K562 (cell line): Measurements from ENCODE around the gene LILRA5. TPM values are rescaled to one million over a fixed set of nuclear protein-coding genes. Genes with fewer than 3 reads are reported as not detected.

Experiments
- CTBP1 ChIP-seq: fragments of 450-650 bp; IDR thresholded peaks from 2 replicates; pipeline ENCODE4 v1.6.1; 2016; ENCODE audit warnings: borderline replicate concordance
- EHMT2 ChIP-seq: fragments of 450-650 bp; IDR thresholded peaks from 2 replicates; pipeline ENCODE4 v1.6.1; 2018; ENCODE audit warnings: antibody characterized with exemption
- EP300 ChIP-seq: IDR thresholded peaks from 2 replicates; pipeline ENCODE4 v1.6.1; 2012; ENCODE audit warnings: low read length, improper control_type of control experiment
- HNRNPH1 ChIP-seq: fragments of 200-400 bp; formaldehyde crosslinking; optimal IDR thresholded peaks from 2 replicates; pipeline ENCODE3; 2017; ENCODE audit warnings: low read depth, mild to moderate bottlenecking, low read length, moderate library complexity
- MCM2 ChIP-seq: fragments of 450-650 bp; IDR thresholded peaks from 2 replicates; pipeline ENCODE4 v1.6.1; 2017; ENCODE audit warnings: low read depth, mild to moderate bottlenecking
- PPARD ChIP-seq: fragments of 250-450 bp; sonication (Bioruptor Pico); IDR thresholded peaks from 2 replicates; pipeline ENCODE4 v1.8.0; 2022; ENCODE audit warnings: inconsistent platforms, mild to moderate bottlenecking, moderate library complexity
- RCOR1 ChIP-seq, 2 experiments: IDR thresholded peaks; 2 replicates each; pipeline ENCODE4 v1.6.1; 2012; ENCODE audit warnings: low read depth in 2 of 2, low read length in 2 of 2, borderline replicate concordance in 1 of 2, improper control_type of control experiment in 1 of 2
- TEAD2 ChIP-seq: fragments of 450-650 bp; IDR thresholded peaks from 2 replicates; pipeline ENCODE4 v1.6.1; 2016; ENCODE audit warnings: missing genetic modification characterization, control low read depth, missing compliant biosample characterization
- THAP7 ChIP-seq: fragments of 250-450 bp; sonication (Bioruptor Pico); IDR thresholded peaks from 2 replicates; pipeline ENCODE4 v1.5.0; 2021
- ZFPM2 ChIP-seq: fragments of 250-450 bp; sonication (Bioruptor Pico); IDR thresholded peaks from 2 replicates; pipeline ENCODE4 v1.5.1; 2022; ENCODE audit warnings: mild to moderate bottlenecking
- ZNF124 ChIP-seq: sonication (generic); formaldehyde crosslinking; IDR thresholded peaks from 2 replicates; pipeline ENCODE4 v1.8.1; 2022; ENCODE audit warnings: missing genetic modification reagents
- ZNF282 ChIP-seq: sonication (generic); formaldehyde crosslinking; IDR thresholded peaks from 2 replicates; pipeline ENCODE4 v1.8.1; 2023; ENCODE audit warnings: missing genetic modification reagents
- polyA plus RNA-seq, 8 experiments: library from polyadenylated mRNA; depleted of rRNA in 4 of 8; stranded (reverse) in 5 of 8; unstranded in 3 of 8; fragments of >200 nt; fragmentation: Nextera tagmentation in 2 of 8; fragmentation: Illumina TruSeq in 1 of 8; extraction: Ambion mirVana in 2 of 8; extraction: Trizol in 1 of 8; gene quantifications; 2 replicates each; pipeline versions ENCODE4 v1.2.1 to v1.2.3, GENCODE V29; 2011 to 2014; ENCODE audit warnings: inconsistent platforms in 1 of 8, missing spikeins in 1 of 8
- total RNA-seq, 7 experiments: library from RNA; depleted of rRNA in 6 of 7; stranded (reverse); fragments of >200 nt in 6 of 7; fragmentation: Illumina TruSeq in 2 of 7; extraction: Trizol in 2 of 7; gene quantifications; 2 replicates each; pipeline versions ENCODE4 v1.2.1 to v1.2.3, GENCODE V29; 2011 to 2021; ENCODE audit warnings: low replicate concordance in 1 of 7
- TF ChIP-seq, protein P1 (sequence below): sonication (generic); formaldehyde crosslinking; IDR thresholded peaks from 2 replicates; pipeline ENCODE4 v1.8.1; 2023; ENCODE audit warnings: mild to moderate bottlenecking, missing genetic modification reagents
- TF ChIP-seq, protein P2 (sequence below): fragments of 450-650 bp; formaldehyde crosslinking; IDR thresholded peaks from 2 replicates; pipeline ENCODE4 v1.4.0; 2022; ENCODE audit warnings: missing genetic modification characterization
- TF ChIP-seq, protein P3 (sequence below): sonication (generic); formaldehyde crosslinking; IDR thresholded peaks from 2 replicates; pipeline ENCODE4 v1.8.0; 2023; ENCODE audit warnings: mild to moderate bottlenecking, missing genetic modification reagents
- TF ChIP-seq, protein P4 (sequence below): IDR thresholded peaks from 2 replicates; pipeline ENCODE4 v1.6.1; 2011; ENCODE audit warnings: borderline replicate concordance, low read depth, mild to moderate bottlenecking, moderate library complexity, low read length; ENCODE audit not compliant: insufficient read depth, poor library complexity, severe bottlenecking

The LILRA5 gene
- total and polyA plus RNA-seq, 9 of the 15 experiments (the other 6 are each of a cell fraction or from before 2014, with no cell fraction given): not detected

- no peak for TF ChIP-seq ZNF282 (CRISPR knock-in tag)
- TF ChIP-seq RCOR1 (IDR thresholded peaks at IDR 0.05; ENCODE audit: borderline replicate concordance in 1 of 2, low read depth in 2 of 2, low read length in 2 of 2): peak in 1 of 2 experiments; percentile 93; a peak in 3 of 4 replicates
- TF ChIP-seq, protein P1, sequence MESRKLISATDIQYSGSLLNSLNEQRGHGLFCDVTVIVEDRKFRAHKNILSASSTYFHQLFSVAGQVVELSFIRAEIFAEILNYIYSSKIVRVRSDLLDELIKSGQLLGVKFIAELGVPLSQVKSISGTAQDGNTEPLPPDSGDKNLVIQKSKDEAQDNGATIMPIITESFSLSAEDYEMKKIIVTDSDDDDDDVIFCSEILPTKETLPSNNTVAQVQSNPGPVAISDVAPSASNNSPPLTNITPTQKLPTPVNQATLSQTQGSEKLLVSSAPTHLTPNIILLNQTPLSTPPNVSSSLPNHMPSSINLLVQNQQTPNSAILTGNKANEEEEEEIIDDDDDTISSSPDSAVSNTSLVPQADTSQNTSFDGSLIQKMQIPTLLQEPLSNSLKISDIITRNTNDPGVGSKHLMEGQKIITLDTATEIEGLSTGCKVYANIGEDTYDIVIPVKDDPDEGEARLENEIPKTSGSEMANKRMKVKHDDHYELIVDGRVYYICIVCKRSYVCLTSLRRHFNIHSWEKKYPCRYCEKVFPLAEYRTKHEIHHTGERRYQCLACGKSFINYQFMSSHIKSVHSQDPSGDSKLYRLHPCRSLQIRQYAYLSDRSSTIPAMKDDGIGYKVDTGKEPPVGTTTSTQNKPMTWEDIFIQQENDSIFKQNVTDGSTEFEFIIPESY (CRISPR knock-in tag): no peak
- peak; percentile 100 for TF ChIP-seq TEAD2 (tag)
- TF ChIP-seq, protein P2, sequence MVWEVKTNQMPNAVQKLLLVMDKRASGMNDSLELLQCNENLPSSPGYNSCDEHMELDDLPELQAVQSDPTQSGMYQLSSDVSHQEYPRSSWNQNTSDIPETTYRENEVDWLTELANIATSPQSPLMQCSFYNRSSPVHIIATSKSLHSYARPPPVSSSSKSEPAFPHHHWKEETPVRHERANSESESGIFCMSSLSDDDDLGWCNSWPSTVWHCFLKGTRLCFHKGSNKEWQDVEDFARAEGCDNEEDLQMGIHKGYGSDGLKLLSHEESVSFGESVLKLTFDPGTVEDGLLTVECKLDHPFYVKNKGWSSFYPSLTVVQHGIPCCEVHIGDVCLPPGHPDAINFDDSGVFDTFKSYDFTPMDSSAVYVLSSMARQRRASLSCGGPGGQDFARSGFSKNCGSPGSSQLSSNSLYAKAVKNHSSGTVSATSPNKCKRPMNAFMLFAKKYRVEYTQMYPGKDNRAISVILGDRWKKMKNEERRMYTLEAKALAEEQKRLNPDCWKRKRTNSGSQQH (CRISPR knock-in tag): no peak
- no peak for TF ChIP-seq ZNF124 (CRISPR knock-in tag)
- TF ChIP-seq, protein P3, sequence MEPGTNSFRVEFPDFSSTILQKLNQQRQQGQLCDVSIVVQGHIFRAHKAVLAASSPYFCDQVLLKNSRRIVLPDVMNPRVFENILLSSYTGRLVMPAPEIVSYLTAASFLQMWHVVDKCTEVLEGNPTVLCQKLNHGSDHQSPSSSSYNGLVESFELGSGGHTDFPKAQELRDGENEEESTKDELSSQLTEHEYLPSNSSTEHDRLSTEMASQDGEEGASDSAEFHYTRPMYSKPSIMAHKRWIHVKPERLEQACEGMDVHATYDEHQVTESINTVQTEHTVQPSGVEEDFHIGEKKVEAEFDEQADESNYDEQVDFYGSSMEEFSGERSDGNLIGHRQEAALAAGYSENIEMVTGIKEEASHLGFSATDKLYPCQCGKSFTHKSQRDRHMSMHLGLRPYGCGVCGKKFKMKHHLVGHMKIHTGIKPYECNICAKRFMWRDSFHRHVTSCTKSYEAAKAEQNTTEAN (CRISPR knock-in tag): no peak
- no peak; the same call in 1 of the 2 replicates for TF ChIP-seq EHMT2
- TF ChIP-seq CTBP1: peak; percentile 98
- no peak for TF ChIP-seq PPARD (CRISPR knock-in tag)
- no peak for TF ChIP-seq THAP7 (CRISPR knock-in tag)
- TF ChIP-seq ZFPM2: no peak
- no peak for TF ChIP-seq MCM2
- TF ChIP-seq HNRNPH1: no peak
- no peak for TF ChIP-seq EP300
- TF ChIP-seq, protein P4, sequence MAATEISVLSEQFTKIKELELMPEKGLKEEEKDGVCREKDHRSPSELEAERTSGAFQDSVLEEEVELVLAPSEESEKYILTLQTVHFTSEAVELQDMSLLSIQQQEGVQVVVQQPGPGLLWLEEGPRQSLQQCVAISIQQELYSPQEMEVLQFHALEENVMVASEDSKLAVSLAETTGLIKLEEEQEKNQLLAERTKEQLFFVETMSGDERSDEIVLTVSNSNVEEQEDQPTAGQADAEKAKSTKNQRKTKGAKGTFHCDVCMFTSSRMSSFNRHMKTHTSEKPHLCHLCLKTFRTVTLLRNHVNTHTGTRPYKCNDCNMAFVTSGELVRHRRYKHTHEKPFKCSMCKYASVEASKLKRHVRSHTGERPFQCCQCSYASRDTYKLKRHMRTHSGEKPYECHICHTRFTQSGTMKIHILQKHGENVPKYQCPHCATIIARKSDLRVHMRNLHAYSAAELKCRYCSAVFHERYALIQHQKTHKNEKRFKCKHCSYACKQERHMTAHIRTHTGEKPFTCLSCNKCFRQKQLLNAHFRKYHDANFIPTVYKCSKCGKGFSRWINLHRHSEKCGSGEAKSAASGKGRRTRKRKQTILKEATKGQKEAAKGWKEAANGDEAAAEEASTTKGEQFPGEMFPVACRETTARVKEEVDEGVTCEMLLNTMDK: peak; percentile 79
Observed at GRCh38 chr19:54266133-54266532, 46.8 kb downstream of the LILRA5 start (continued).
